ENCODE data around the gene SLC34A3.

Gene SLC34A3

GRCh38 chr9:137273611-137274320 lies 43.1 kb downstream of the SLC34A3 start:
- Mint-ChIP-seq H3K4me3 (no peak overlapping the region), H3K4me1 (ENCODE audit: low read depth) (peaks cover 17% of the 10 kb centered on the region), H3K36me3 (ENCODE audit: low read depth) (peaks cover 16% of the 10 kb centered on the region), H3K27me3 (no peaks in the 10 kb centered on the region), H3K27ac (no peak overlapping the region), H3K9me3 (no peaks in the 10 kb centered on the region)

DNA sequence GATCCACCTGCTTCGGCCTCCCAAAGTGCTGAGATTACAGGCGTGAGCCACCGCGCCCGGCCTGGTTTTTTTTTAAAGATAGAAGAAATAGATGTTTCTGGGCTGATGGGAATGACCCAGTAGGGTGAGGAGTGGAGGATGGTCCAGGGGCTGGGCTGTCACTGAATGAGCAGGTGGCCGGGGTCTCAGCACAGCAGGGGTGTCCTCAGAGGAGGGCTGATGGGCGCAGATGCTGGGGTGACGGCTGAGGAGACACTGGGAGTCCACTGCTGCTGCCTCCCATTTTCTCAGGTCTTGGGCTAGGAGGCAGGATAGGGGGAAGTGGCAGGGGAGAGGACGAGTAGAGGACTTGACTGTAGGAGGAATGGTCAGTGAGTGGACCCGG lies 44.5 kb downstream of the SLC34A3 start:
- Mint-ChIP-seq H3K27ac (no peak overlapping the region), H3K36me3 (ENCODE audit: low read depth) (peaks cover 11% of the 10 kb centered on the region), H3K27me3 (no peaks in the 10 kb centered on the region), H3K4me1 (ENCODE audit: low read depth) (peaks cover 16% of the 10 kb centered on the region), H3K4me3 (peak overlapping the region; percentile 1), H3K9me3 (no peaks in the 10 kb centered on the region)

DNA sequence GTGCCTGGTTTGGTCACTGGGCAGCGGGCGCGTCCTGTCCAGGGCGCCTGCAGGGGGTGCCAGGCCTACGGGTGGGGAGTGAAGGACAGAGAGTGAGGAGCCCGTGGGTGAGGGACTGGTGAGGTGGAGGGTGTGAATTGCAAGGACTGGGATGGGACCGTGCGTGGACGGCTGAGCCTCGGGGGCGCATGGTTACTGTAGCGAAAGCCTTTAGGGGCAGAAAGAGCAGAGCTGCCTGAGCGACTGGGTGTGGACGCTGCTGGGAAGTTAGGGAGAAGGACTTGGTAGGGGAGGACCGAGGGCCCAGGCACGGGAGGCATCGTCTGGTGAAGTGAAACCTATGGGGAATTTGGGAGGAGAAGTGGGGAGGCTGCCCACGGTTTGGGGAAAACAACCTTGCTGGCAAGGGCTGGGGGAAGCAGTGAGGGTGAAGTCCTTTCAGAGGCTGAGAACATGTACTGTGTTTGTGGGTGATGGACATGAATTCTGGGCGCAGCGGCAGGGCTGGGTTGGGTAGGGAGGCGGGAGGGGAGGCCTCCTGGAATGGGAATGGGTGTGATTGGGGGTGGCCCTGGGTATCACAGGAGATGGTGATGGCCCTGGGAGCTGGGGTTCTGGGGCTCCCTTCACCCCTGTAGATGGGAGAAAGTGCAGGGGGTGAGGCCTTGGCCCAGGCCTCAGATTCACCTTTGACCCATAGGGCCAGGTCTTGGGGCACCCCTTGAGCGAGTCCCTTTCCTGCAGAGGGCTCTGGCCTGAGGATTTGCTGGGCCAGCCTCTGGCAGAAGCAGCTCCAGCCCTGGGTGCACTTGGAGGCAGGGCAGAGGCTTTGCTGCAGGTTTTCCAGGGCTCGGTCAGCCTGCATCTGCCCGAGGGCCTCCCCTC lies 45.1 kb downstream of the SLC34A3 start:
- no peak overlapping the region for H3K27ac Mint-ChIP-seq
- peaks cover 11% of the 10 kb centered on the region for H3K36me3 Mint-ChIP-seq (ENCODE audit: low read depth)
- no peaks in the 10 kb centered on the region for H3K27me3 Mint-ChIP-seq
- H3K4me3 Mint-ChIP-seq, result peak overlapping the region; percentile 1
- no peaks in the 10 kb centered on the region for H3K9me3 Mint-ChIP-seq
- H3K4me1 Mint-ChIP-seq (ENCODE audit: low read depth), result peaks cover 16% of the 10 kb centered on the region

GRCh38 chr9:137276473-137277328 lies 46.0 kb downstream of the SLC34A3 start:
- Mint-ChIP-seq H3K9me3 (no peaks in the 10 kb centered on the region), H3K4me1 (ENCODE audit: low read depth) (peaks cover 8% of the 10 kb centered on the region), H3K36me3 (ENCODE audit: low read depth) (peaks cover 4% of the 10 kb centered on the region), H3K27ac (peak overlapping the region; percentile 63), H3K4me3 (peak overlapping the region; percentile 75), H3K27me3 (no peaks in the 10 kb centered on the region)

- H3K36me3 Mint-ChIP-seq (ENCODE audit: low read depth), result peaks cover 4% of the 10 kb centered on the region
- H3K27me3 Mint-ChIP-seq, result no peaks in the 10 kb centered on the region
- no peaks in the 10 kb centered on the region for H3K9me3 Mint-ChIP-seq
- peaks cover 10% of the 10 kb centered on the region for H3K4me1 Mint-ChIP-seq (ENCODE audit: low read depth)
- H3K27ac Mint-ChIP-seq, result peak within 1 kb of the TSS; percentile 63
- H3K4me3 Mint-ChIP-seq, result peak within 1 kb of the TSS; percentile 82
Observed at GRCh38 chr9:137277329-137278041, 46.8 kb downstream of the SLC34A3 start, which contains the start of gene TOR4A. Gene TOR4A, plus strand, starts transcription at chr9:137277726. Its CDS starts 964 bp downstream, at chr9:137278690.

- peak overlapping the region; percentile 82 for H3K4me3 Mint-ChIP-seq
- H3K9me3 Mint-ChIP-seq, result no peaks in the 10 kb centered on the region
- no peaks in the 10 kb centered on the region for H3K27me3 Mint-ChIP-seq
- peaks cover 12% of the 10 kb centered on the region for H3K4me1 Mint-ChIP-seq (ENCODE audit: low read depth)
- H3K27ac Mint-ChIP-seq, result peak overlapping the region; percentile 58
- H3K36me3 Mint-ChIP-seq (ENCODE audit: low read depth), result peaks cover 4% of the 10 kb centered on the region
Observed at GRCh38 chr9:137278061-137278701, 47.5 kb downstream of the SLC34A3 start.

GRCh38 chr9:137278721-137279711 lies 48.3 kb downstream of the SLC34A3 start:
- peaks cover 4% of the 10 kb centered on the region for H3K36me3 Mint-ChIP-seq (ENCODE audit: low read depth)
- no peaks in the 10 kb centered on the region for H3K27me3 Mint-ChIP-seq
- no peak overlapping the region for H3K4me3 Mint-ChIP-seq
- no peaks in the 10 kb centered on the region for H3K9me3 Mint-ChIP-seq
- peaks cover 12% of the 10 kb centered on the region for H3K4me1 Mint-ChIP-seq (ENCODE audit: low read depth)
- no peak overlapping the region for H3K27ac Mint-ChIP-seq

DNA sequence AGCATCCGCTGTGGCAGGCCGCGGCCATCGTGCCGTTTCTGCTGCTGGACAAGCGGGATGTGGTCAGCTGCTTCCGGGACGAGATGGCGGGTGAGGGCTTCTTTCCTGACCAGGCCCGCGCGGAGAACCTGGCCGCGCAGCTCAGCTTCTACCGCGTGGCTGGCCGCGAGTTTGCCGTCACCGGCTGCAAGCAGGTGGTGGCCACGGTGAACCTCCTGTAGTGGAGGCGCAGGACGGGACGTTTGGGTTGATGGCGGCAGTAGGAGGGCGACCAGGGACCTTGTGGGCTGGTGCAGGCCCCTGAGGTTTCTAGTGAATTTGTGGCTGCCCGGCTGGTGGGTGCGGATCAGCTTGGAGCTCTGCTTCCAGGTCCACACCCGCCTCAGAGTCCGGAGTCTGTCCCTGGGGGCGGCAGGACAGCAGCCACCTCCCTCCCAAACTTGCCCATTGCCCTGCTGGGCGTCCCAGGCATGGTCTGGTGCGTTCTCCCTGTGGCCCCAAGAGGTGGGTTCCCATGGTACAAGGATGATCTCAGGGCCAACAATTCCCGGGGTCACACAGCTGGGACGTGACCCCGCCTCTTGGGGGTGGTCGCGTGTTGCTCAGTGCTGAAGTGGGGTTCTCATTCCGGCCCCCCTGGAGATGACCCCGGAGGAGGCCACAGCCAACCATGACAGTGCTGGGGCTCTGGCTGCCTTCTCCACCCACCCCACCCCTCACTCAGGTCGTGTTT lies 49.2 kb downstream of the SLC34A3 start:
- Mint-ChIP-seq H3K27me3 (no peaks in the 10 kb centered on the region), H3K36me3 (ENCODE audit: low read depth) (peaks cover 4% of the 10 kb centered on the region), H3K4me3 (no peak overlapping the region), H3K4me1 (ENCODE audit: low read depth) (peaks cover 8% of the 10 kb centered on the region), H3K9me3 (no peaks in the 10 kb centered on the region), H3K27ac (no peak overlapping the region)

GRCh38 chr9:137280474-137281344 lies 50.0 kb downstream of the SLC34A3 start:
- H3K4me3 Mint-ChIP-seq, result no peak overlapping the region
- H3K9me3 Mint-ChIP-seq, result no peaks in the 10 kb centered on the region
- H3K4me1 Mint-ChIP-seq (ENCODE audit: low read depth), result peaks cover 8% of the 10 kb centered on the region
- H3K27ac Mint-ChIP-seq, result no peak overlapping the region
- H3K27me3 Mint-ChIP-seq, result no peaks in the 10 kb centered on the region
- H3K36me3 Mint-ChIP-seq (ENCODE audit: low read depth), result peaks cover 4% of the 10 kb centered on the region

GRCh38 chr9:137281345-137282116 lies 50.8 kb downstream of the SLC34A3 start:
- H3K27me3 Mint-ChIP-seq, result no peaks in the 10 kb centered on the region
- no peak overlapping the region for H3K4me3 Mint-ChIP-seq
- peaks cover 8% of the 10 kb centered on the region for H3K4me1 Mint-ChIP-seq (ENCODE audit: low read depth)
- no peak overlapping the region for H3K27ac Mint-ChIP-seq
- no peaks in the 10 kb centered on the region for H3K9me3 Mint-ChIP-seq
- H3K36me3 Mint-ChIP-seq (ENCODE audit: low read depth), result peaks cover 4% of the 10 kb centered on the region

Measured in stimulated activated naive CD8-positive, alpha-beta T cell treated with anti-CD3 and anti-CD28 coated beads, Interleukin-15, Interleukin-2, amounts not matched to agents 100 ng/mL and 50 ng/mL, for 24 hours (primary cell).